GM12872 (cell line): Measurements from ENCODE around the gene WDSUB1.

Source experiments
- CTCF ChIP-seq: IDR thresholded peaks from 3 replicates; pipeline ENCODE4 v1.5.1; 2011; ENCODE audit warnings: low read depth, mild to moderate bottlenecking, low read length, moderate library complexity; ENCODE audit not compliant: insufficient read depth

Gene WDSUB1

DNA sequence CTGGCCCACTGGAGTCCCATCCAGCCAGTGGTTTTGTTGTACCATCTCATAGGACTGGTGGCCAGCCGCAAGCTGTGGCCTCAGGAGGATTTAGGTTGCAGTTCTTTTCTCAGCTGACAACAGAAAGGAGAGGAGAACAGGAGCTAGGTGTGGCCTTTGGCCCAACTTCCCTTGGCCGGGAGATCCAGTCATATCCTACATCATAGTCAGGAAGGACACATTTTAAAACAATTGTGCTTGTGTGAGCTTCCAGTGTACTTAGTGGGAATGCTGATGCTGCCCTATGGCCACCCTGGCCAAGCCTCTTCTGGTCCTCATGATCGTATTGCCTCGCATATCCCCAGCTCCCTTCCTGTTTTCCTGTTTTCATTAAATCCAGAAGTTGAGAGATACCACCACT, 98.1 kb downstream of the WDSUB1 start:
- TF ChIP-seq CTCF = no peak

GRCh38 chr2:159187106-159187505, 99.4 kb downstream of the WDSUB1 start:
- no peak for TF ChIP-seq CTCF

DNA sequence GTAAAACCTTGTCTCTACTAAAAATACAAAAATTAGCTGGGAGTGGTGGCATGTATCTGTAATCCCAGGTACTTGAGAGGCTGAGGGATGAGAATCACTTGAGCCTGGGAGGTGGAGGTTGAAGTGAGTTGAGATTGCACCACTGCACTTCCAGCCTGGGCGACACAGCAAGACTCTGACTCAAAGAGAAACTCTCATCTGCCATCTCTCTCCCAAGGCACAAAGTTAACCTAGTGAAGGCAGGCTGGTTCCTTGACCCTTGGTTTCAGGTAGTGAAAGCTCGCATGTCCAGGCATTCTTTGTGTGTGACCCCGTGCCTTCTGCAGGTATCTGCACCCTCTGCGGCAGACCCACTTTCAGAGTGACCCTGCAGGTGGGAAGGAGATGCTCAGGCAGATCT, 100.0 kb downstream of the WDSUB1 start:
- no peak for TF ChIP-seq CTCF
